Measurements from ENCODE around the gene SORD.

SORD gene

DNA sequence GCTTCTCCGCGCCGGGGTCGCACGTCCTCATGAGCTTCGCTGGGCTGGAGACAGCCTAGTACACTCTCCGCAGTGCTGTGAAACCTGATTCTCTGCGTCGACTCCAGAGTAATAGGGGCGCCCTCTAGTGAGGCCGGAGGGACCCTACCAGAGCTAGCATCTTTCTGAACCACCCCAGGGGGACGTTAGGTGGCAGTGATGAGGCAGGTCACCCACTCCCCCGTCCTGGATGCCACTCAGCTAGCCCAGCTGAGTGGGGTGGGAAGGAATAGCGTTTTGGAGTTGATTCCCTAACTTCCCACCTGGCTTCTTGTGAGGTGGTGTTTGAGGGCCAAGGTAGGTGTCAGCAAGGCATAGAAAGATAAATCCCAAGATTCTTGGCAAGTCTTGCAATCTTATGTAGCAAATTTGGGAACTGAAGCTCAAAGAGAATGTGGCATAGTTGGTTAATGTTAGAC, 95.2 kb downstream of the SORD start:
- DNase-seq = peak; percentile 57 to 82 (median 74)

DNA sequence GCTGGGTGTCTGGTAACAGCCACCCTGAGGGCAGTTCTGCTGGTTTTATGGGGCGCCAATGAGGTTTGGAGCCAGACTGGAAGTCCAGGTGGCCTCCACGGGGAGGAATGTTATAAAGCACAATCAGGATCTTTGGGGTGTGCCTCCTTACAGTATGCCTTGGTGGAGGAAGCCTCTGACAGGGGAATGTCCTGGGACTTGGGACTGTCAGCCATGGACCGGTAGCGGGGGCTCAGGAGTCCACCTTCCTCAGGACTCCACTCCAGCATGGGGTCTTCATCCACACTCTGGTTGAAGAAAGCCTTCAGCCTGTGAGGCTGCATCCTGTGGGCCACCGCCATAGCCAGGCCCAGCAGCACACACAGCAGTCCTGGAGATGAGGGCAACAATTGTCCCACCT, 96.0 kb downstream of the SORD start:
- no peak for DNase-seq

DNA sequence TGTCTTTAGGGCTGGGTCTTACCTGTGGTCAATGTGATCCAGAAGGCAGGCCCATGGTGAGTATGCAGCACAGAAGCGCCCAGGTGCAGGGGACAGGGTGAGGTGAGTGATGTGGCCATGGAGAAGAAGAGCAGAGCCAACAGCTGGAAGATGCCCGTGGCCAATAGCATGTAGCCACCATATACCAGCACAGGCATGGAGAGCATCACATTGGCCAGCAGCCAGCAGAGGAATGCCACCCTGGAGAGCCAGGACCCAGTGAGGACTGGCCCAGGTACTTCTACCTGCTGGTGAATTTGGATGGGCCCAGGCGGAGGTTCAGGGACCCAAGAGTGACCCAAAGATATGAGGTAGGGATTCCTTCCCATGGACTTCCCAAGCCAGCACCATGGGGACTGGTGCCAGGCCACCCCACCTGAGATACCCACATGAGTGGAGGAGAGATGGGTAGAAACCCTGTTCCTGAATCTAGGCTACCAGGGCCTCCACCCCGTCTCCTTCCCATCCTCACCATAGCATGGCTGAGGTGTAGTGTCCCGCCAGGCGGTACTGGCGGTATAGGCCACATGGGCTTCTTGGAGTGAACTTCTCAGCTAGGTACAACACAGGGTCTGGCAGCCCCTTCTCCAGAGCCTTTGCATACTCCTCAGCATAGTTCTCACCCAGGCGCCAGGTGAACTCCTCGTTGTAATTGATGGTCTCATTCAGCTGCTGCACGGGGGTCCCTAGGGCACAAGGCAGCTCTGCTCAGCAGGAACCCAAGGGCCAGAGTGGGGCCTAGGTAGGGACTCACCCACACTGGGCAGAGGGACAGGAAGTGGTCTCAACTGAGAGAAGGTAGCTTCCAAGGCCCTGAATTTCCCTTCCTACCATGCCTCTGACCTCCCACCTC, 97.3 kb downstream of the SORD start:
- no peak for DNase-seq

DNA sequence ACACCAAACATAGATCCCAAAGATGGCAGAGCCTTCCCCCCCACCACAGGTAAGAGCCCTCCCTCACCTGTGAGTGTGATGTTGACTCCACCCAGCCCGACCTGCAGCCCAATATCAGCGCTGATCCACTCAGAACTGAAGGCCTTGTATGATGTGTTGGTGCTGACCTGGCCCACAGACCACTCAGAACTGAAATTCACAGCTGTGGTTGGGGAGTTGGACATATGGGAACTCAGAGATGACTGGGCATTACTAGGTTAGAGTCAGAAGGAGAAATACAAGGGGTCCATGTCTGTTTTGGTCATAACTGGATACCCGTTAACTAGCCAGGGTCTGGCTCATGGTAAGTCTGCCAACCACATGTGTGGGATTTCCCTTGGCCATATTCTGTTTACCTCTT, 98.0 kb downstream of the SORD start:
- no peak for DNase-seq

DNA sequence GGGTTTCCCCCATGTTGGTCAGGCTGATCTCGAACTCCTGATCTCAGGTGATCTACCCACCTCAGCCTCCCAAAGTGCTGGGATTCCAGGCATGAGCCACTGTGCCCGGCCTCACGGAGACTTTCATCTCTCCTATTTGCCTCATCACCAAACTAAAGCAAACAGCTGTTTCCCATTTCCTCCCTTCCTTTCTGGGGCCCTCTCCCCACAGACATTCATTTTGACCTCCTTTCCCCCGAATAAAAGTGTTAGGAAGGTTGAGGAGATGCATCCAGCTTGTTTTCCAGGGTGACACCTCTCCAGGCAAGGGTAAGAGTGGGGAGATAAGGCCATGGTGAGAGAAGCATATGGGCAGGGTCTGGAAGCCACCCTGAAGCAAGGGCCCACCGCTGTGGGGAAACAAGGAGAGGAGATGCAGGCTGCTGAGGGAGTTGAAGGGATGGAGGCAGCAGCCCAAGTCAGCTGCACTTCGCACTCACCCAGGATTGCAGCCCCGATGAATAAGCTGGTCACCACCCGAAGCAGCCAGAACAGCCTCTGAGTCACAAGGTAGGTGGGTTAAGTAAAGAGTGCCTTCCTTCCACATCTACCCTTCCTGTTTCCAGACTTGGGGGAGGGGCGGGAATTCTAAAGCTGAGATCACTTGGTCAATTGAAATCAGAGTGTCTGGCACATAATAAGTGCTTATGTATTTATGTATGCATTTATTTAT, 98.9 kb downstream of the SORD start:
- DNase-seq = no peak

DNA sequence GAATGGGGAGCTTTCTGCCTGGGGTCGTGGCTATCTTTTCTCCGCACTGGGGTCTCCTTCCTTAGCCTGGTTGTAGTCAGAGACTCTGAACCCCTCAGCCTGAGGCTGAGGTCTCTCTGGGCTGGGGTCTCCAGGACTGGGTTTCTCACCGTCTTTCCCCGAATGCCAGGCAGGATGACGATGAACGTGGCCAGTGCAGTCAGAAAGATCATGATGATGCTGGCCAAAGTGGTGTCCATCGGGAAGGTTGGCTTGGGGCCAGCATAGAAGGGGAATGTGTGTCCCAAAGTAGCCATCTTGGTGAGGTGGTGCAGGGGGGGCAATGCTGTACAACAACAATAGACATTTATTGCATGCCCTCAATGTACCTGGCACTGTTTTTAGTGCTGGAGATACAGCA, 99.7 kb downstream of the SORD start:
- no peak for DNase-seq

DNA sequence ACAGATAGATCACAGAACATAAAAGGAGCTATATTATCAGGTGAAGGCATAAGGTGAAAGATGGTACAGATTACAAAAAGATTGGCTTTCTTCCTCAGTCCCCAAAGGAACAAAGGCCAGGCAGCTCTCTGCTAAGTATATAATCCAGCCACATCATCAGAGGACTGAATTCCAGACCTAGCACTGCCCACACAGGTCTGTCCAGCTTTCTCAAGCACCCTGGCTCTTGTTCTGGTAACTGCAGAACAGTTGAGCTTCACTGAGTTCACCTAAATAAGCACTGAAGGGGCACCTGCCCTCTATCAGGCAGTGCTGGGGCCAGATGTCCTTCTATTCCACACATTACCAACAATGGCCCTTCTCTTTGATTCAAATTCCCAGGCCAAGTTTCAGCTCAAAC, 100.4 kb downstream of the SORD start:
- no peak for DNase-seq

DNA sequence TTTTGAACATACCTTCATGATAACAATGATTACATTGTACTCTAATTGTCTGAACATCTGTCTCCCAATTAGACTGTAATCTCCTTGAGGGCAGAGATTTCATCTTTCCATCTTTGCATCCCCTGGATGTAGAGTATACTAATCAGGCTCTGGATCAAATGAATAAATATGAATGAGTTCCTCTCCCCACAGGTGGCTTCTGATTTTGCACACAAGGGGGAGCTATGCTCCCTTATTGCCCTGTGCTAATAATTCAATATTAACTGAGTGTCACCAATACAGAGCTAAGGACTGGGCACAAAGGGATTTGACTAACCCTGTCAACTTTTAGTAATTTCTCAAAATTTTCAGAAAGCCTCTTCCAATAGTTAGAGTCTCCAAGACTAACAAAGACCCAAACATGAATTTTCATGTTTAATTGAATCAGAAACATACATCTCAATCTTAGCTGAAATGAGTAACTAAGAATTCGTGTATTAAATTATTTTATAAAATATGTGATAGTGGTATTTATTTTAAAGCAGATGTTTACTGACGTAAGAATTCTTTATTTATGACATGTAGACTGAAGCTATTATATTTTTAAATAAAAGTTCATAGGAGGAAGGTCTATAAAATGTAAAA, 103.7 kb downstream of the SORD start:
- DNase-seq = peak in 4 of 6 experiments; percentile 21 to 50 (median 36)

Data from stimulated activated naive CD4-positive, alpha-beta T cell (primary cell).